Limb (tissue), 2 donors: ENCODE data around the gene NEK2.
"Not testable (repeated sequence)": the region's sequence is repeated elsewhere in the genome, so short reads cannot be mapped to it uniquely, and the experiment has no call there.

Source experiments
- DNase-seq, 2 donors: peaks; one replicate each; pipeline ENCODE4 v3.0.0-alpha.2; 2016; ENCODE audit errors: extremely low spot score in 2 of 2

Gene NEK2

GRCh38 chr1:211633524-211633846, 41.9 kb downstream of the NEK2 start:
- no peak for DNase-seq

DNA sequence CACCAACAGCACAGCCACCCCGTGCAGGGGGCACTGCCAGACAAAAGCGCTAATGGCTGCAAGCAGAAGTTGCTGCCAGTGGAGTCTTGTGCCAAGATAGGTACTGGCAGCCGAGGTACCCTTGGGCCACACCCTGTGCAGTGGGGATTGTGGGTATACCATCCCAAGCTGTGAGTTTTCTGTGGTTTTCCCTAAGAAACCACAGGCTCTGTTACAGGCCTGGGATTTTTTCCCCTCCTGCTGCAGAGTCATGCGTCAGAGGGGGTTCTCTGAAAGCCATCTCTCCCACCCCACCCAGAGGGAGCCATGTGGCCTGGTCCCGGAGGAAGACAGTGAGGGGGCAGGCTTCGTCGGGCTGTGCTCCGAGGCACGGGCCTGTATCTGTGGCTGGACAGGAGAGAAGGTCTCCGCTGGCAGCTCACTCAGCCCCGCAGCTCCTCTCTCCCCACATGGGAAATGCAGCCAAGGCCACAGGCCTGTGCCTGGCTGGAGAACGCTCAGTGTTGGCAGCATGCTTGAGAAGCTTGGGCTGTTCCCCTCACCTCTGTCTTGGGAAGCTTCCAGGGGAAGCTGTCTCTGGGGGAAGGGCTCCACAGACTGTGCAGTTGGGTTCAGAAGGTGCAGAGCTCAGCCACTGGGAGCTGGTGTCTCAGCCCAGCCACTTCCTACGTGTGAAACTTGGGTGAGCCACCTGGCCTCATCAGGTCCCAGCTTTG, 42.5 kb downstream of the NEK2 start:
- DNase-seq = no peak

DNA sequence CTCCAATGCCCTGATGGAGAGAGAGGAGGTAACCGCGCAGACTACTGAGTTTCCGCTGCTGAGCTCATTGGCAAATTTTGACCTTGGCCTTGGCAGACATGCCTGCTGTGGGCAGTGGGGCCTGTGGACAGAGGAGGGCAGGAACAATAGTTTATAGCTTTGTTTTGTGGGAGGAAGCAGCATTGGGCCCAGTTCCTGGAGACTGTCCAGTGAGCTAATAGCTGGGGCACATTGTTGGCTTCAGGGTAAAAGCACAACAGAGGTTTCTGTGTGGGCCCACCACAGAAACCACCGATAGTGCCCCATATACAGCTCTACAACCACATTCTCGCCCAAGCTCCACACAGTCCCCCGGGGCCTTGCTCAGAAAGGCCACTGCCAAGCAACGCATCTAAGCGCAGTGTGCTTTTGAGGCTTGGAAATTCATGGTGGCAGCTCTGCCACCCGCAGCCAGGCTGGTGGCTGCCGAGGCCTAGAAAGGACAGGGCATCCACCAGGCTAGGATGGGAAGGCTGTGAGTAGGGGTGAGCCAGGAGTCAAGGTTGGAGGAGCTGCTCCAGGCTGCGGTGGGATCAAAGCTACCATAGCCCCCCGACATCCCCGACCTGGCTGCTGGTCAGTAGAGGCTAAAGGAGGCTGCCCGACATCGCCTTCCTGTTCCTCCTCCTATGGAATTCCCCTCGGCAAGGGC, 43.2 kb downstream of the NEK2 start:
- no peak for DNase-seq

DNA sequence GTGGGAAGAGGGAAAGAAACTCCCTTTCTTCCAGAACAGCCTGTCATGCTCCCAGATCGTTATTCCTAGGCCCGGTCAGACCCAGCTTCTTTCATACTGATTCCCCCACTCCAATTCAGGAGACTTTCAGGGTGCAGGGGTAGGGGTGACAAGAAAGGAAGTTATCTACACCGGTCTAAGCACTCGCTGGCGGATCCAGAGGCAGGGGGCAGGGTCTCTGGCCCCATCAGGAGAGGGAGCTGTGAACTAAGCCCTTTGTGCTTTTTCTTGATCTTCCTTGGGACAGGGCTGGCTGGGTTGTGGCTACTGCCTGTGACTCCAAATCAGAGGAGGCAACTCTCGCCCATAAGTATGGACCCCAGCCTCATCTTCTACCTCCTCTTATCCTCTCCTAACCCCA, 44.3 kb downstream of the NEK2 start:
- DNase-seq = no peak

- DNase-seq = no peak
Measured at GRCh38 chr1:211630236-211631081, 45.0 kb downstream of the NEK2 start.

DNA sequence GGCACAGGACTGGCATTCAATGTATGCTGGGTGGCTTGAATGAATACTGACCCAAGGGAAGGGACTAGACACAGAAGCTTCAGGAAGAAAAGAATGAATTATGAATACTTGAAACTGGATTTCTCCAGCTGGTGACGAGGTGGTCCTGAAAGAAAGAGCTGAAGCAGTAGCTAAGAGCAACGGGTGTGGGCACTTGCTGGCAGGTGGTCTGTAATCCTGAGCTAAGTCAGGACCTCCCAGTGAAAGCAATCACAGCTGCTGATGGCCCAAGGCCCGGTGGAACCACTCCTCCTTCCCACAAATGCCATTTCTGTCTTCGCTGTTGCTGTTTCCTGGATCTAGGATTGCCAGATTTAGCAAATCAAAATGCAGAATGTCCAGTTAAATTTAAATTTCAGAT, 47.0 kb downstream of the NEK2 start:
- peak; percentile 54 to 74 for DNase-seq

DNA sequence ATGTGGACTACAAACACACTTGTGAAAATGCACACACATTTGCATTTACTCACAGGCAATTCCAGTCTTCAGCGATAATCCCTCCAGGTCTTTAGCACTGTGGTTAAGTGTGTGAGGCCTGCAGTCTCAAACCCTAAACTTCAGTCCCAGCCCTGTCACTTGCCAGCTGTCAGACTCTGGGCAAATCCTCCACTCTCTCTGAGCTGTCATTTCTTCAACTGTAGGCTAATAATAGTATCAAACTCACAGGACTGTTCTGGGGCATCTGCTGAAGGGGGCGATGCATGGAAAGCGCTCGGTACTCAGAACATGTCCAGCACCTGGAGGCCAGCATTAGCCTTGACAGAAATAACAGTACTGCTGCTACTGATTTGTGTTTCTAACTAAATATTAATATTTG, 48.2 kb downstream of the NEK2 start:
- no peak for DNase-seq

- not testable (repeated sequence) for DNase-seq
Measured at GRCh38 chr1:211625866-211626265, 49.6 kb downstream of the NEK2 start.

GRCh38 chr1:211625040-211625439, 50.4 kb downstream of the NEK2 start:
- DNase-seq = no peak

- no peak for DNase-seq
Measured at GRCh38 chr1:211623515-211623914, 51.9 kb downstream of the NEK2 start.

DNA sequence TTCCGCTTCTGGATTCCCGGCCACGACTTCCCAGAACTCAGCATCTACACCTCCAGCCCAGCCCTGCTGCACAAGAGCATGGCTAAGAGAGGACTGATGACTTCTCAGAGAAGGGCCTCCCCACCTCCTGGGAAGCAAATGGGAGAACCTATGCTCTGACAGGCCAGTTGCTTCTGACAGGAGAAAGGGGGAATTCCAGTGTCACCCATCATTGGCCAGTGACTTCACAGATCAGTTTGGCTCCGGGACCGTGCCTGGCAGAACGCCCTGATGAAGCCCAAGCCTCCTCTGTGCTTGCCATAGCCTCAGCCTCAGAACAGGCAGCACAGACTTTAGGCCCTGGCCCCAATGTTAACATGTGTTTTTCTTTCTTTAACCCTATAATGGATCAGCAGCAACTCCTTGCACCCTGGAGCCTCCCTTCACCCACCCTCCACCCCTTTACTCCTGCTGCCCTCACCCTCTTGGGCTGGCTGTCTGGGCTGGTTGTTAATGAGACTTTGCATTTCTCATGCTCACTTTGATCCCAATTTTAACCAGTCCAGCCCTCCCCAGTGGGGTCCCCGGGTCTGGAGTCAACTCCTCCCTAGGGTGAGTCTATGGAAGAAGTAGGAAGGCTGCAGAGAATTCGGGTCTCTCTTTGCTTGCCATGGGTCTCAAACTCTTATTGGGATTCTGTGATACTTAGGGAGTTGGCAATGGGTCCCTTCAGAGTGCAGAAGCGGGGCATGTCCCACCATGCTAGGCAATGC, 53.8 kb downstream of the NEK2 start:
- no peak for DNase-seq

GRCh38 chr1:211620097-211620496, 55.3 kb downstream of the NEK2 start:
- DNase-seq = no peak

DNA sequence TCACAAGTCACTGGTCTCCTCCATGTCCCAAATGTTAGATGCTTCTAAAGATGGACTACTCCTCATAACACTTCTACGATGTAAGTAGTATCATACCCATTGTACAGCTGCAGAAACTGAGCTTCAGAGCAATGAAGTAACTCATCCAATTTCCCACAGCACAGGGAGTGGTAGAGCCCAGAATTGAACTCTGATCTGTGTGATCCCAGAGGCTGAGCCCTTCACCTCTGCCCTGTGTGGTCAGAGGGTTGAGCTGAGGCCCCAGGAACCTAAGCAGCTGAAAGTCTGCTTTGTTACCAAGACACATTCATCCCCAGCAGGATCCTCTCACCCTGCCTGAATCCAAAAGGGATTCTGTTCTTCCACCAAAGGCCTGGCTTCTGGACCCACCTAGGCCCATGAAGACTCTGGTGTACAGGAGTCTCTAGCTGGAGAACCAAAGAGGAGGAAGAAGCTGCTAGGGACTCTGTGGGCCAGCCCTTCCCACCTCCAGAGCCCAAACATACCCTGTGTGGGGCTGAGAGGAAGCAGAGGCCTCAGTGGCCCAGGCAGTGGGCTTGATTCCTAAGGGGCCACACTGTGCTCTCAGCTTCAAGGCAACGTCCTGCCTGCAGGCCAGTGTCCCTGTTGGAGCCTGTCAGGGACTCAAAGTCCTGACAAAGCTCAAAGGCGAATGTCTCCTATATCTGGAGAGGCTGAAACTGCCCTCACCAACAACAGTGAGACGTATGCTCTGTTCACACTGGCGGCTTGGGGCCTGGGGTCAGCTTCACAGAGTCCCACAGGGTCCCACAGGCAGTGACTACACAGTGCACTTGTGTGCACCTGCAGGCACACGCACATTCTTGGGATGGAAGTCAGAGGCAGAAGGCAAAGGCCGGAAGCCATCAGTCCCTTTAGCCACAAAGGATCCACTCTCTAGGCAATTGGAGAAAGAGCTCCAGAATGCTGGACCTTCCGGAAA, 56.1 kb downstream of the NEK2 start:
- DNase-seq = no peak

DNA sequence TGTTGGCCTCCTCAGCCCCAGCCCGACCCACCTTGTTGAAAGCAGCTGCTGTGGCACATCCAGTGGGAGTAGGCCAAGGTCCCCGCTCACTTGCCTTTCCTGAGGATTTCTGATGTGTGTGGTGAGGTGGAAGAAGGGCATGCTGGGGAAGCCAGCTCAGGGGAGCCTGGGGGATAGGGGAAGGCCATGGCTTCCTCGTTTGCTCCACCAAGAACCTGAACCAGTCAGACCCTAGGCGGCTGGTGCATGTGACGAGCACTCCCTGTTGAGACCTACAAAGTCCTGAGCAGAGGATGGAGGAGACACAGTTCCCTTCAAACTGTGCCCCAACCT, 58.5 kb downstream of the NEK2 start:
- no peak for DNase-seq

DNA sequence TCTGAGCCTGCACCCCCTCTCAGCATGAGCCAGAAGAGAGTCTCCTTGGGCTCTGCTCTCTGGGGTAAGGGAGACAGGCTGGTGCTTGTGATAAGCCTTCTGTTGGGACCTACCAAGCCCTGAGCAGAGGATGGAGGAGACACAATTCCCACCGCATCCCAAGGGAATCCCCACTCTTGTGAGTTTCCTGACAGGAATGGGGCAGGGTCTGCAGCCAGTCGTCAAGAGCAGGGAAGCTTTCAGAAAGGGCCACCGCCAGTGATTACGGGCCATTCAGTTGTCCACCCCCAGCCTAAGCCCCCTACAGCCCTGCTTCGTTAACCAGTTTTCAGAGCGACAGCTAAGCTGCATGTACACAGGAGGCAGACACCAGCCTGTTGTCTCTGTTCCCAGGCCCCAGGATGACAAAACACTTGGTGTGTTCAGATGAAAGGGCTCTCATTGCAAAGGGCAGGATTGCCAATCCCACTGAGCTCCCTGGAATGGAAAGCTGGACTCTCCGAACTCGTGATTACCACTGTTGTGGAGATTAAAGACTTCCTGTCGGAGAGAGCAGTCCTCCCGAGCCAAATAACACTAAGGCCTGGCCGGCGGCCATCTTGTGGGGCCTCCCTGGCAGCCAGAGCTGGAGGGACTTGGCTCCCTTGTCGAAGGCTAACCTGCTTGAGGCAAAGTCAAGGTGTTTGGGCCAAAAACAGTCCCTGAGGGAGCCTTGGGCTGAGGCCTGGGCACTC, 59.0 kb downstream of the NEK2 start:
- peak in 1 of 2 donors; percentile 69 for DNase-seq

- DNase-seq = no peak
Measured at GRCh38 chr1:211614615-211615014, 60.8 kb downstream of the NEK2 start.

DNA sequence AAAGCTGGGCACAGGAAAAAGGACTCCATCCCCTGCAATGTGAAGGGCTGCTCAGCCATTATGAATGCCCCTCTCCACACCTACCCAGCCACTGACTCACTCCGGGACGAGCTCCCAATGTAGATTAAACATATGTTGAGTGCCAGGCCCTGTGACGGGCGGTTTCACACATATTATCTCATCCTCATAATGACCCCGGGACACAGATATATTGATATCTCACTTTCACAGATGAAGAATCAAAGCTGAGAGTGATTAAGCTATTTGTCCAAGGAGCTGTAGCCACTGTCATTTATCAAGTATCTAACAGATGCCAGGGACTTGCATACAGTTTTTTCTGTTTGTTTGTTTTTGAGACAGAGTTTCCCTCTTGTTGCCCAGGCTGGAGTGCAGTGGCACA, 61.5 kb downstream of the NEK2 start:
- DNase-seq = no peak

DNA sequence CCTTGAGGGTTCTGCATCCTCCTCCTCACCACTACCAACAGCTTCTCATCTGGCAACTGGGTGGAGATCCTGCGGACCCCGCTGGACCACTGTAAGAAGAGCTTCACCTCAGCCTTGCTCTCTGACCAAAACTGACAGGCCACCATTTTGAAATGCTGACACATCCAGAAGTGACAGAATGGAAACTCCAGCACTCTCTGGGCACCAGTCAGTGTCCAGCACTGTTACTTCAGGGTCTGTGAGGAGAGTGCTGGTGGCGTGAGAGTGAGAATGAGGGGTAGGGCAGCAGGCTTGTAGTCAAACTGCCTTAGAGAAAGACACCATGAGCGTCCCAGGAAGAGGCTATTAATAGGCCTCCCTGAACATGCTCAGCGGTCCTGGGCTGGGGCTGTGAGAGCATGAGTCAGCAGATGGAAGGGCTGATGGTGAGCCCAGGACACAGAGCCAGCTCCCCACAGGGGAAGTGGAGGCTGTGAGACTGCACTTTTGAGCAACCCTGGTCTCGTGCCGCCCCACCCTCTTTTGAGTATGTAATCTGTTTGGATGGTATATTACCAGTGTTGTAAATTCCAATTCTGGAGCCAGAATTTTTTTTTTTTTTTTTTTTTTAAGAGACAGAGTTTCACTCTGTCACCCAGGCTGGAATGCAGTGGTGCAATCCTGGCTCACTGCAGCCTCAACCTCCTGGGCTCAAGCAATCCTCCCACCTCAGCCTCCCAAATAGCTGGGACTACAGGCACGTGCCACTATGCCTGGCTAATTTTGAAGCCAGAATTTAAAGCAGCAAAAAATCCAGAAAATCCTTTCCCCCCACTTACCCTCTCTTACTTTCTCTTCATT, 62.1 kb downstream of the NEK2 start:
- DNase-seq = no peak

DNA sequence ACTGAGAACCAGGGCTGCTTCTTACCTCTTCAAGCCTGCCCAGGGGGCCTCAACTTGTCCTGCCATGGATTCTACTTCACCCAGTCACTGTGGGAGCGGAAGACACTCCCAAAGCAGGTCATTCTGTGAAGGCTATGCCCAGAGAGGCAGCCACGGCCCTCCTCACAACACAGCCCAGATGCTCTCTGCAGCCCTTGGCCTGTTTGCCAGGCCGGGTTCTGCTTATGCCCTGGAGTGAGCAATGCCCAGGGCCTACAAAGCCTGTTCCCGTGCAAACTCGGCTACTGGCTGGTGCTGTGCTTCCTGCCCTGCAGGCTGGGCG, 62.7 kb downstream of the NEK2 start:
- DNase-seq = no peak
